Activated naive CD4-positive, alpha-beta T cell (primary cell): ENCODE measurements around the gene FBXL15.

Experiments
- DNase-seq, 4 experiments: peaks; one replicate each; lab custom pipeline; 2025; lab: John Stamatoyannopoulos, UW

The FBXL15 gene, protein sequence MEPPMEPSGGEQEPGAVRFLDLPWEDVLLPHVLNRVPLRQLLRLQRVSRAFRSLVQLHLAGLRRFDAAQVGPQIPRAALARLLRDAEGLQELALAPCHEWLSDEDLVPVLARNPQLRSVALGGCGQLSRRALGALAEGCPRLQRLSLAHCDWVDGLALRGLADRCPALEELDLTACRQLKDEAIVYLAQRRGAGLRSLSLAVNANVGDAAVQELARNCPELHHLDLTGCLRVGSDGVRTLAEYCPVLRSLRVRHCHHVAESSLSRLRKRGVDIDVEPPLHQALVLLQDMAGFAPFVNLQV

GRCh38 chr10:102420714-102421506, at the start of gene FBXL15:
Gene FBXL15, plus strand, starts transcription at chr10:102420836. Its CDS starts 294 bp downstream, at chr10:102421130.
- peak; percentile 89 to 93 (median 90) for DNase-seq

- no peak for DNase-seq
Measured at GRCh38 chr10:102371295-102371694, 49.3 kb upstream of the FBXL15 start.

DNA sequence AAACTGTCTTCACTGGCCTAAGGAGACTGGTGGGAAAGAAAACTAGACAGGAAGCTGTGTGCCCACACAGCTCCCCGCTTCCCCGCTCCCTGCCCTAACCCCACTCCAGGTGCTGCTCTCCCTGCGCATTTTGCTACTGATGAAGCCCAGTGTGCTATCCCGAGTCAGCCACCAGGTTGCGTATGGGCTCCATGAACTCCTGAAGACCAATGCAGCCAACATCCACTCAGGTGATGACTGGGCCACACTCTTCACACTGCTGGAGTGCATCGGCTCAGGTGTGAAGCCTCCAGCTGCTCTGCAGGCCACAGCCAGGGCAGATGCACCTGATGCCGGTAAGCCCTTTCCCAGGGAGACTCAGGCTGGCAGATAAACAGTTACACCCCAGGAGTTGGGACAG, 45.4 kb upstream of the FBXL15 start:
- DNase-seq: no peak

- no peak for DNase-seq
Measured at GRCh38 chr10:102375867-102376266, 44.8 kb upstream of the FBXL15 start.

- no peak for DNase-seq
Measured at GRCh38 chr10:102376901-102377300, 43.7 kb upstream of the FBXL15 start.

- no peak for DNase-seq
Measured at GRCh38 chr10:102379383-102379782, 41.3 kb upstream of the FBXL15 start.

DNA sequence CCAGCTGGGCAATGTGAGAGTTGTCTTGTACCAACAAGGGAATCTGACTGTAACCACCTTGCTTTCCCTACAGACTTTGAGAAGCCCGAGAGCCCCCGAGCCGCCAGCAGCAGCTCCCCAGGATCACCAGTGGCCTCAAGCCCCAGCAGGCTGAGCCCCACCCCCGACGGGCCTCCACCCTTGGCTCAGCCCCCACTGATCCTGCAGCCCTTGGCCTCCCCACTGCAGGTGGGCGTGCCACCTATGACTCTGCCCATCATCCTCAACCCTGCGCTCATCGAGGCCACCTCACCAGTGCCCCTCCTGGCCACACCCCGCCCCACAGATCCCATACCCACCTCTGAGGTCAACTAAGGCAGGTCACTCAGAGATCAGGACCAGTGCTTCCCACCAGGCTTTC, 38.7 kb upstream of the FBXL15 start:
- no peak for DNase-seq

- DNase-seq: no peak
Measured at GRCh38 chr10:102382871-102383270, 37.8 kb upstream of the FBXL15 start.

DNA sequence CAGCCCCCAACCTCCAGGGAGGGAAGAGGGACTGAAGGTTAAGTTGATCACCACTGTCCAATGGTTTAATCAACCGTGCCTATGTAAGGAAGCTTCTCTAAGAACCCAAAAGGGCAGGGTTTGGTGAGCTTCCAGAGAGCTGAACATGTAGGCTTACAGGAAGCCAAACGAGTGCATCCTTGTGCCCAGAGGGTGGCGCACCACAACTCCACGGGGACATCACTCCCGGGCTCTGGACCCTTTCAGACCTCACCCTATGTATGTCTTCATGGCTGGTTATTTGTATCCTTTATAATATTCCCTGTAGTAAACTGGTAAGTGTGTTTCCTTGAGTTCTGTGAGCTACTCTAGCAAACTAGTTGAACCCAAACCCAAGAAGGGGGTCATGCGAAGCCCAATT, 36.6 kb upstream of the FBXL15 start:
- DNase-seq: no peak

- no peak for DNase-seq
Measured at GRCh38 chr10:102384606-102385429, 35.8 kb upstream of the FBXL15 start.

DNA sequence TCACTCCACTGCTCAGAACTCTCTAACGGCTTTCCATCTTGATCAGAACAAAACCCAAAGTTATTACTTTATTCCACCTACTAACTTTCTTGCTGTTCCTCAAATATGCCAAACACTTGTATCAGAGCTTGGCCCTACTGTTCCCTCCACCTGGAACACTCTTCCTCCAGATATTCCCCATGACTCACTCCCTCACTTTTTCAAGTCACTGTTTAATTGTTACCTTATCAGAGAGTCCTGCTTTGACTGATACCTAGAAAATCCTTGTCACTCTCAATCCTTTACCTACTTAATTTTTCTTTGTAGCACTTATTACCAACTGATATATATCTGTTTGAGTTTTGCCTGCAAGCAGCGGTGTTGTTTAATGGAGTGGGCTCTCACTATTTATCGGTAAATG, 30.7 kb upstream of the FBXL15 start:
- DNase-seq: no peak

DNA sequence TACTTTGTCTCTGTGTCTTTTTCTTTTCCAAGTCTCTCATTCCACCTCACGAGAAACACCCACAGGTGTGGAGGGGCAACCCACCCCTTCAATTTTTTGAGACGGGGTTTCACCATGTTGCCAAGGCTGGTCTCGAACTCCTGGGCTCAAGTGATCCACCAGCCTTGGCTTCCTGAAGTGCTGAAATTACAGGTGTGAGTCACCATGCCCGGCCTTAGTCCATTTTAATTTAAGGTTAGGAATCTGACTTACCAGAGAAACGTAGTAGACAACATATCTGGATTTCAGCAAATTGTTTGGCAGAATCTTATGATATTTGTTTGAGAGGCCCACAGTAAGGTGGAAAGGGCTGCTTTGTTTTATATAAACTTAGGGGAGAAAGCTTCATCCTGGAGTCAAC, 28.3 kb upstream of the FBXL15 start:
- DNase-seq: no peak

GRCh38 chr10:102393411-102394078, 27.1 kb upstream of the FBXL15 start:
- no peak for DNase-seq

DNA sequence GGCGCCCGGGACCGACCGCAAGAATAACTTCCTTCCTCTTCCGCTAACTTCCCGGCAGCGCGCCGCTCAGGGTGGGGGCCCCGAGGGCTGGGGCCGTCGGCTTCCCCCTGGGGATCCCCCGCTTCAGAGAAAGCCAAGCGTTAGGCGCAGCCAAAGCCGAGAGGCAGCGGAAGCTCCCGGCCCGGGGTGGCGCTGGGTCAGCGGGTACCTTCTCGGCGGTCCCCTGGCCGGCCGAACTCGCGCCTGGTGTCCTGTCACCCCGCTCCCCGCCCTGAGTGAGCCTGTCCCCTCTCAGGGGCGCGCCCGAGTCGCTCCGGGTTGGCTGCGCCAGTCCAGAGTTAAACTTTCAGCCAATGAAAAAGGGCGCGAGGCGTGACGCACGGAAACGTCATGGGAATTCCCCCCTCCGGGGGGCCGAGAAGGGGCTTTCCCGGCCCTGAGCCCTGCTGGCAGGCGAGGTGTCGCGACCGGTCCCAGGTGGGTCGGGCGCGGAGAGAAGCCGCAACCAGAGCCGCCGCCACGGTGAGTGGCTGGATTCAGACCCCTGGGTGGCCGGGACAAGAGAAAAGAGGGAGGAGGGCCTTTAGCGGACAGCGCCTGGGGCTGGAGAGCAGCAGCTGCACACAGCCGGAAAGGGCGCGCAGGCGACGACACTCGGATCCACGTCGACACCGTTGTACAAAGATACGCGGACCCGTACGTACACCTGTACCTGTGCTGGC, 26.4 kb upstream of the FBXL15 start:
- DNase-seq: peak; percentile 96 to 100 (median 98)

GRCh38 chr10:102394801-102395399, 25.7 kb upstream of the FBXL15 start:
- peak; percentile 61 to 73 (median 66) for DNase-seq

DNA sequence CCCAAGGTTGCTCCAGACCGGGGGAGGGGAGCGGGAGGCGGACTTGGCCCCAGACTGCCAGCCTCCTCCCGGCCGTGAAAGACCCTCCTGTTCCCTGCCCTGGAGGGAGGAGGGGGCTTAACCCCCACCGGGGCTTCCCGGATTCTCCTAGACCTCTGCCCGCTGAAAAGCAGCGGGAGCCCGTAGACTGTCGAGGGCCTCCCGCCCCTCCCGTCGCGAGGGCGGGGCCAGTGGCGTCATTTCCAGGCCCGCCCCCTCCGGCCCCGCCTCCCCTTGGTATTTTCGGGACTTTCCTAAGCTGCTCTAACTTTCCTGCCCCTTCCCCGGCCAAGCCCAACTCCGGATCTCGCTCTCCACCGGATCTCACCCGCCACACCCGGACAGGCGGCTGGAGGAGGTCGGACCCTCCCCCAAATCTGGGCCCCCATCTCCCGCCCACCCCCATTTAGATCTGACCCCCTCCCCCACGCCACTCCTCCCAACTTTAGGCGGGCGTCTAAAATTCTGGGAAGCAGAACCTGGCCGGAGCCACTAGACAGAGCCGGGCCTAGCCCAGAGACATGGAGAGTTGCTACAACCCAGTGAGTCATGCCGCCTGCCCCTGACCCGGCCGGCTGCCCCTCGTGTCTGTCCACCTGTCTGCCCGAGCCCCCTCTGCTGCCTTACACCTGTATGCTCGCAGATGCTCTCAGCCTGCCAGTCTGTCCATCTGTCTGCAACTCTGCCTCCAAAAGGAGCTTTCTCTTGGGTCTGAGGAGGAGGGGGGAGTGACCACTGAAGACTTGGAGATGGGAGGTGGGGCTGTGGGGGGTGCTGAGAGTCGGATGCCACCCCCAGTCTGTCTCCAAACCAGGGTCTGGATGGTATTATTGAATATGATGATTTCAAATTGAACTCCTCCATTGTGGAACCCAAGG, 25.0 kb upstream of the FBXL15 start, which contains the start of gene NFKB2:
NFKB2 (plus strand) TSS at position 306 of the 917 bp plus-strand sequence; CDS start at position 561, 255 bp downstream.
- DNase-seq: peak; percentile 68 to 89 (median 80)

DNA sequence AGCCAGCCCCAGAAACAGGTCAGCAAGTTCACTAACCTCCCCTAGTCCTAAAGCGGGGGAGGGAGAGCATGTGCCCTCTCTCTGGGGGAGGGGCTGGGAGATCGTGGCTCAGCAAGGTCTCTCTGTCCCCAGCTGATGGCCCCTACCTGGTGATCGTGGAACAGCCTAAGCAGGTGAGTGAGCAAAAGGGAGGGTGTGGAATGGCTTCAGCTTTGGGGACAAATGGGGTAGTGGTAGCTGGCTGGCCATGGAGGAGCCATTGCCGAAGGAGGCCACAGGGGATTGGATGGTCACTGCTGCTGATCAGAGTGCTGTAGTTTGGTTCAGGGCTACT, 24.4 kb upstream of the FBXL15 start:
- no peak for DNase-seq

DNA sequence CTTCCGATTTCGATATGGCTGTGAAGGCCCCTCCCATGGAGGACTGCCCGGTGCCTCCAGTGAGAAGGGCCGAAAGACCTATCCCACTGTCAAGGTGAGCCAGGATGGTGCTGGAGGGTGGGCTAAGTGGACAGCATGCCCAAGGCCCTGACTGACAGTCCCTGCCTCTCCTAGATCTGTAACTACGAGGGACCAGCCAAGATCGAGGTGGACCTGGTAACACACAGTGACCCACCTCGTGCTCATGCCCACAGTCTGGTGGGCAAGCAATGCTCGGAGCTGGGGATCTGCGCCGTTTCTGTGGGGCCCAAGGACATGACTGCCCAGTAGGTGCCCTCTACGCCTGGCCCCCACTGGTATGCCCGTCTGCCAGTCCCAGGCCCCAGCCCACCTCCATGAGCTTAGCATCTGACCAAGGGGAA, 23.9 kb upstream of the FBXL15 start:
- no peak for DNase-seq
